ENCODE results near the gene DYDC1. TPM values are rescaled to one million over a fixed set of nuclear protein-coding genes. Genes with fewer than 3 reads are reported as not detected.

DYDC1 gene
- total RNA-seq, 4 donors from 2014 or later = not detected

DNA sequence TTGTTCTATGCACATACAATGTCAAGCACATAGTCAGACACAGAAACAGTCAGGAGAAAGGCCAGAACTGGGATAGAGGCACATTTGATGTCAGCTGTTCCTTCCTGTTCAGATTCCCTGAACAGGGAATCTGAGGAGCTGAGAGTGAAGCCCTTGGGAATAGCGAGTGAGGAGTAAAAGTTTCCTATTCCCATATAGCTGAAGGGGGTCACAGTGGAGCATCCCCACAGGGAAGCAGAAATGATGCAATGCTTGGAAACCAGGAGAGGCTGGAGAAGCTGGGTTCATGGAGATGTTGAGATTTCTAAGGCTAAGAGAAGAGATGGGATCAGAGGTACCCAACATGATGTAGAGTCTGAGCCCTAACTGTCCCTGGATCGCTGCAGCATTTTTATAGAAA lies 40.5 kb upstream of the DYDC1 start:
- Histone ChIP-seq H3K36me3 (no peaks in the 10 kb centered on the region), H3K27ac (no peak overlapping the region), H3K27me3 (no peaks in the 10 kb centered on the region), H3K9me3 (no peaks in the 10 kb centered on the region), H3K4me1 (no peaks in the 10 kb centered on the region), H3K4me3 (no peak overlapping the region)
- intact Hi-C loops (cut with DNase I; ENCODE audit: low total_unique reads) = no loop called here
- no peak for TF ChIP-seq POLR2A (IDR thresholded peaks at IDR 0.05)
- no peak for TF ChIP-seq CTCF (IDR thresholded peaks at IDR 0.05)
- DNase-seq = no peak

- Histone ChIP-seq H3K27me3 (no peaks in the 10 kb centered on the region), H3K9me3 (no peaks in the 10 kb centered on the region), H3K4me1 (no peaks in the 10 kb centered on the region), H3K36me3 (no peaks in the 10 kb centered on the region), H3K4me3 (no peak overlapping the region), H3K27ac (no peak overlapping the region)
- intact Hi-C loops (cut with DNase I; ENCODE audit: low total_unique reads) = no loop called here
- no peak for DNase-seq
- TF ChIP-seq POLR2A (IDR thresholded peaks at IDR 0.05) (no peak), CTCF (IDR thresholded peaks at IDR 0.05) (no peak)
Observed at GRCh38 chr10:80394358-80394916, 37.9 kb upstream of the DYDC1 start.

GRCh38 chr10:80392250-80392649 lies 35.7 kb upstream of the DYDC1 start:
- Histone ChIP-seq H3K36me3 (no peaks in the 10 kb centered on the region), H3K4me3 (no peak overlapping the region), H3K27ac (no peak overlapping the region), H3K4me1 (no peaks in the 10 kb centered on the region), H3K27me3 (no peaks in the 10 kb centered on the region), H3K9me3 (no peaks in the 10 kb centered on the region)
- intact Hi-C loops (cut with DNase I; ENCODE audit: low total_unique reads) = no loop called here
- TF ChIP-seq POLR2A (IDR thresholded peaks at IDR 0.05) (no peak), CTCF (IDR thresholded peaks at IDR 0.05) (no peak)
- DNase-seq = no peak

DNA sequence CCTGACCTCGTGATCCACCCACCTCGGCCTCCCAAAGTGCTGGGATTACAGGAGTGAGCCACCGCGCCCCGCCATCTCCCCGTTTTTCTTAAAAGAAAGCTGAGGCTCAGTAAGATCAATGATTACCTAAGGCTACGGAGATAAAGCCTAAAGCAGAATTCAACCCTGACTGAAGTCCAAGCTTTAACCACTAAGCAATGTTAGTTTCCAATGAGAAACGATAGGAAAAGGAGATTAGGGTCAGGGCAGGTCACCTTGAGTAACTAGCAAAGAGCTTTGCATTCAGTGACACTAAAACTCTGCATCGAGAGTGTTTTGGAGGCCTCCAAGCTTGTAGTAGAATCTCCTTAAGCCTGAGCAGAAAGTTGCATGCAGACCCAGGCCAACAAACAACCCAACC lies 34.2 kb upstream of the DYDC1 start:
- Histone ChIP-seq H3K27ac (no peak overlapping the region), H3K4me1 (no peaks in the 10 kb centered on the region), H3K36me3 (no peaks in the 10 kb centered on the region), H3K9me3 (no peaks in the 10 kb centered on the region), H3K27me3 (no peaks in the 10 kb centered on the region), H3K4me3 (no peak overlapping the region)
- TF ChIP-seq CTCF (IDR thresholded peaks at IDR 0.05) (no peak), POLR2A (IDR thresholded peaks at IDR 0.05) (no peak)
- intact Hi-C loops (cut with DNase I; ENCODE audit: low total_unique reads) = no loop called here
- DNase-seq = no peak

DNA sequence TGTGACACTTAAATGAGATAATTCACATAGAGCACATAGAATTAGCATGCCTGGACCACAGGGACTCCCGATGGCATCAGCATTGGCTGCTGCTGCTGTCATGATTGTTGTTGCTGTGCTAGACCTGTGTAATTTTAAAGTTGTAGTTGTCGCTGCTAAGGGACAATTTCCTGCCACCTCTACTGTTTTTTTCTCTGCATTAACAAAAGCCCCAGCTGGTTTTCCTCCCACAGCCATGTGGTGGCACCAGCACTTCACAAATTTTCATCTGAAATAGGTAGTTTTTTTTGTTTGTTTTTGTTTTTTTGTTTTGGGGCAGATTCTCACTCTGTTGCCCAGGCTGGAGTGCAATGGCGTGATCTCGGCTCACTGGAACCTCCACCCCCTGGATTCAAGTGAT lies 26.4 kb upstream of the DYDC1 start:
- Histone ChIP-seq H3K27ac (no peak overlapping the region), H3K4me1 (no peaks in the 10 kb centered on the region), H3K4me3 (no peak overlapping the region), H3K27me3 (no peaks in the 10 kb centered on the region), H3K9me3 (no peaks in the 10 kb centered on the region), H3K36me3 (no peaks in the 10 kb centered on the region)
- peak; percentile 18 to 25 for DNase-seq
- intact Hi-C loops (cut with DNase I; ENCODE audit: low total_unique reads) = no loop called here
- no peak for TF ChIP-seq POLR2A (IDR thresholded peaks at IDR 0.05)
- TF ChIP-seq CTCF (IDR thresholded peaks at IDR 0.05) = peak; percentile 61 to 74 (median 63)
